ENCODE measurements around the gene TSEN34. TPM values are rescaled to one million over a fixed set of nuclear protein-coding genes. Genes with fewer than 3 reads are reported as not detected.
"Not testable (repeated sequence)": the region's sequence is repeated elsewhere in the genome, so short reads cannot be mapped to it uniquely, and the experiment has no call there.

The TSEN34 gene
- total and polyA plus RNA-seq, 2 experiments from 2014 or later = 66.9 to 100.0 TPM

GRCh38 chr19:54180691-54181091 lies 10.4 kb upstream of the TSEN34 start:
- Histone ChIP-seq H3K4me2 (no peak overlapping the region), H3K4me3 (no peak overlapping the region), H3K79me2 (no peaks in the 10 kb centered on the region), H3K36me3 (replicated peaks; ENCODE audit: insufficient read depth, low read depth) (no peaks in the 10 kb centered on the region), H3K4me1 (ENCODE audit: insufficient read depth) (no peaks in the 10 kb centered on the region), H3K27ac (no peak overlapping the region), H3K9me3 (ENCODE audit: low read depth) (no peaks in the 10 kb centered on the region), H3K27me3 (no peaks in the 10 kb centered on the region), H2AFZ (no peak overlapping the region), H4K20me1 (ENCODE audit: insufficient read depth, poor library complexity, severe bottlenecking) (no peaks in the 10 kb centered on the region), H3K9me2 (replicated peaks; ENCODE audit: insufficient read depth) (no peaks in the 10 kb centered on the region)
- DNase-seq (ENCODE audit: low spot score) = no peak
- WGBS (ENCODE audit: low lambda C conversion rate, missing lambda C conversion rate) = 96% methylated on average over 26 of the region's 37 CpGs
- TF ChIP-seq EZH2phosphoT487 (IDR thresholded peaks at IDR 0.05; ENCODE audit: low read depth, severe bottlenecking, unreplicated experiment) = no peak

GRCh38 chr19:54181894-54182293 lies 9.2 kb upstream of the TSEN34 start:
- H3K4me2 ChIP-seq; H4K20me1 ChIP-seq (ENCODE audit: insufficient read depth, poor library complexity, severe bottlenecking); H3K4me3 ChIP-seq; H3K36me3 ChIP-seq (replicated peaks; ENCODE audit: insufficient read depth, low read depth); H3K79me2 ChIP-seq; H3K9me2 ChIP-seq (replicated peaks; ENCODE audit: insufficient read depth); H3K9me3 ChIP-seq (ENCODE audit: low read depth); H2AFZ ChIP-seq; DNase-seq (ENCODE audit: low spot score); H3K27me3 ChIP-seq; H3K27ac ChIP-seq; H3K4me1 ChIP-seq (ENCODE audit: insufficient read depth): not testable (repeated sequence)
- 93% methylated on average over 2 of the region's 3 CpGs for WGBS (ENCODE audit: low lambda C conversion rate, missing lambda C conversion rate)

- Histone ChIP-seq H3K27ac (no peak overlapping the region), H3K36me3 (replicated peaks; ENCODE audit: insufficient read depth, low read depth) (no peaks in the 10 kb centered on the region), H2AFZ (no peak overlapping the region), H3K4me1 (ENCODE audit: insufficient read depth) (no peaks in the 10 kb centered on the region), H4K20me1 (ENCODE audit: insufficient read depth, poor library complexity, severe bottlenecking) (no peaks in the 10 kb centered on the region), H3K27me3 (no peaks in the 10 kb centered on the region), H3K4me3 (no peak overlapping the region), H3K9me2 (replicated peaks; ENCODE audit: insufficient read depth) (no peaks in the 10 kb centered on the region), H3K9me3 (ENCODE audit: low read depth) (no peaks in the 10 kb centered on the region), H3K79me2 (peaks cover 16% of the 10 kb centered on the region), H3K4me2 (no peak overlapping the region)
- TF ChIP-seq CTCF (IDR thresholded peaks at IDR 0.05; ENCODE audit: poor library complexity) = no peak
- no peak for TF ChIP-seq EZH2phosphoT487 (IDR thresholded peaks at IDR 0.05; ENCODE audit: low read depth, severe bottlenecking, unreplicated experiment)
- TF ChIP-seq EZH2 (IDR thresholded peaks at IDR 0.05; ENCODE audit: borderline replicate concordance) = no peak
- 96% methylated on average over 11 of the region's 11 CpGs for WGBS (ENCODE audit: low lambda C conversion rate, missing lambda C conversion rate)
- DNase-seq (ENCODE audit: low spot score) = no peak
Observed at GRCh38 chr19:54183431-54183830, 7.7 kb upstream of the TSEN34 start.

GRCh38 chr19:54186351-54186750 lies 4.8 kb upstream of the TSEN34 start:
- no peak overlapping the region for H3K4me2 ChIP-seq
- no peak overlapping the region for H3K4me3 ChIP-seq
- no peaks in the 10 kb centered on the region for H3K4me1 ChIP-seq (ENCODE audit: insufficient read depth)
- WGBS (ENCODE audit: low lambda C conversion rate, missing lambda C conversion rate) = 98% methylated on average over 8 of the region's 8 CpGs
- H2AFZ ChIP-seq = no peak overlapping the region
- no peaks in the 10 kb centered on the region for H3K9me2 ChIP-seq (replicated peaks; ENCODE audit: insufficient read depth)
- H3K79me2 ChIP-seq = peaks cover 19% of the 10 kb centered on the region
- peak overlapping the region; percentile 81 for H3K27ac ChIP-seq
- no peaks in the 10 kb centered on the region for H3K27me3 ChIP-seq
- no peaks in the 10 kb centered on the region for H4K20me1 ChIP-seq (ENCODE audit: insufficient read depth, poor library complexity, severe bottlenecking)
- H3K36me3 ChIP-seq (replicated peaks; ENCODE audit: insufficient read depth, low read depth) = no peaks in the 10 kb centered on the region
- TF ChIP-seq EZH2 (IDR thresholded peaks at IDR 0.05; ENCODE audit: borderline replicate concordance) = no peak
- no peak for TF ChIP-seq EZH2phosphoT487 (IDR thresholded peaks at IDR 0.05; ENCODE audit: low read depth, severe bottlenecking, unreplicated experiment)
- no peak for TF ChIP-seq CTCF (IDR thresholded peaks at IDR 0.05; ENCODE audit: poor library complexity)
- no peak for DNase-seq (ENCODE audit: low spot score)
- no peaks in the 10 kb centered on the region for H3K9me3 ChIP-seq (ENCODE audit: low read depth)

All from hepatocyte (in vitro differentiated cells).